ENCODE measurements around the gene CCDC148.

The CCDC148 gene

GRCh38 chr2:158212301-158212700, 244.3 kb downstream of the CCDC148 start:
- DNase-seq (ENCODE audit: low spot score), result no peak

DNA sequence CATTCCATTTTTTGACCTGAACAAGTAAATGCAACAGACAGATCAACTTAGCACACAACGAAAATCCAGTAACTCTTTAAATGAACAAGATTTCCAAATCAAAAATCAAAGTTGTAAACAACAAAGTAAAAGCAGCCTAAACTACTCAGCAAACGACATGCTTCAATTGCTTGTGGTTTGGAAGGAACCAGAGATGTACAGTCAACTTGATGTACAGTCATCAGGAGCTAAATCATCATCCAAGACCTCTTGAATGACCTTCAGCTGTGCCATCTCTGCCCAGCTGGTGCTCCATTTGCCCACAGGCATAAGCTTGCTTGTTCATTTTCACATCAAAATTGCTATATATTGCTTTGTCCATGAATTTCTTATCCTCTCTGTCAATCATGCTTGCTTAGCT, 245.1 kb downstream of the CCDC148 start:
- DNase-seq (ENCODE audit: low spot score), result no peak

DNA sequence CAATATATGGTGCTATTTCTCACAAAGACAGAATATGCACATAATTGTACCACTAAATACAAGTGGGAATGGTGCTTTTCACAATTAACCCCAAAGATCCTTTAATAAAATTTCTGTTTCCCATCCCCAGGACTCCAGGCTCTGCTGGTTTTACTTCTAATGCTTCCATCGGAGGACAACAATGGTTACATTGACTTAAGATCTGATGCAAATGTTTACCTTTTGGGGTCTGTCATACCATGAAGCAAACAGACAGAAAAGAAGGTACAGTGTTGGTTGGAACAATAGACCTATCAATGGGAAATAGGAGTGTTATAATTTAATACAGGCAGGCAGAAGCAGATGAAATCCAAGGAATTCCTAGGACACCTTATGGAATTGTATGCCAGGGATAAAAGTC, 249.2 kb downstream of the CCDC148 start:
- no peak for DNase-seq (ENCODE audit: low spot score)

DNA sequence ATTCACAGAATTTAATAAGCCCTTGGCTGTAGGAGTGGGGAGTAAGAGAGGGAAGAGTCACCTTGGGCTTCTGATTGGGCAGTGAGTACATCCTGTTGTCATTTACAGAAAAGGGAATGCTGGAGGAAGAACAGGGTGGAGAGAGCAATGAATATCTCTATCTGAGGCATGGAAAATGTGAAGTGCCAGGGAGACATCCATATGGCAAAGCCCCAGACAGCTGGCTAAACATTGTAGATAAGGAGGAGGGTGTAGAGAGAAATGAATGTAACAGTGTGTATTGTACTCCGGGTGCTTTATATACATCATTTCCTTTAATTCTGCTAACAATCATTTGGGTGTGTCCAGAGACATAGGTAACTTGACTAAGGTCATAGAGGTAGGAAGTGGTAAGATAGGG, 251.3 kb downstream of the CCDC148 start:
- DNase-seq (ENCODE audit: low spot score), result no peak

GRCh38 chr2:158204741-158205165, 251.8 kb downstream of the CCDC148 start:
- DNase-seq (ENCODE audit: low spot score), result peak; percentile 16

DNA sequence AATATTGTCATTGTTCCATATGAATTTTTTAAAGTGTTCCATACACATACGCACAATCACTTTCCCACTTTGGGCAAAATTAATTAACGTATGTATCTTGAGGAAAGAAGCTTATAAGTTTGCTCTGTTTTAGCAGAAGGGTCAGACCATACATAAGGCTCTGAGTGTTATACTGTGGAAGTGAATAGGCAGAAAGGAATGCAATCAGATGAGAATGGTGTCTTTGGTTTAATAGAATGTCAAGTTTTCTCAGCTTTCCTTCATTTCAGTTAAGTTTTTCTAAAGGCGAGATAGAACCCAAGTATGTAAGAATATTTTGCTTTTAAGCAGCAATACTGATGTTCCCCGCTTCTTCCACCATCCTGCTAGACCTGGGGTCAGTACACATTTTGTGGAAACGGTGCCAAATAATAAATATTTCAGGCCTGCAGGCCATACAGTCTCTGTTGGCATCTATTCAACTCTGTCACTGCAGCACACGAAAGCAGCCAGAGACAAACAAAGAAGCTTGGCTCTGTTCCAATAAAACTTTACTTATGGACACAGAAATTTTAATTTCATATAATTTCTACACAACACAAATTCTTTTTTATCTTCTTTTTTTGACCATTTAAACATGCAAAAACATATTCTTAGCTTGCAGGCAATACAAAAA, 254.3 kb downstream of the CCDC148 start:
- DNase-seq (ENCODE audit: low spot score), result no peak

- DNase-seq (ENCODE audit: low spot score), result no peak
Measured at GRCh38 chr2:158199928-158200650, 256.5 kb downstream of the CCDC148 start.

GRCh38 chr2:158197940-158198339, 258.6 kb downstream of the CCDC148 start:
- no peak for DNase-seq (ENCODE audit: low spot score)

DNA sequence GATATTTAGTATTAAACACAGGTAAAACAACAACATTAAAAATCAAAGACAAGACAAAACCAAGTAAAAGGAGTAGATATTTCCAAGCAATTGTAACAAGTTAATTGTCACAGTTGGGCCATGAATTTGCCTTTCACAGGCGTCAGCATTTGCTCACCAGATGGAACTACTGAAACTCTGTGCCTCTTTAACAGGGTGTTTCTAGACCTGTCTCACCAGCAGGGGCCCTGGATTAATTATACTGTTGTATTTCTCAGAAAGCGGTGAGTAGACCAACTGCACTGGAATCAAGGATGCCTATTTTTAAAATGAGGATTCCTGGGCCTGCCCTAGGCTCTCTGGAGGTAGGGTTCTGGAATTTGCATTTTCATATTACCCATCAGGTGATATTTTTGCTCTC, 262.3 kb downstream of the CCDC148 start:
- DNase-seq (ENCODE audit: low spot score), result no peak

DNA sequence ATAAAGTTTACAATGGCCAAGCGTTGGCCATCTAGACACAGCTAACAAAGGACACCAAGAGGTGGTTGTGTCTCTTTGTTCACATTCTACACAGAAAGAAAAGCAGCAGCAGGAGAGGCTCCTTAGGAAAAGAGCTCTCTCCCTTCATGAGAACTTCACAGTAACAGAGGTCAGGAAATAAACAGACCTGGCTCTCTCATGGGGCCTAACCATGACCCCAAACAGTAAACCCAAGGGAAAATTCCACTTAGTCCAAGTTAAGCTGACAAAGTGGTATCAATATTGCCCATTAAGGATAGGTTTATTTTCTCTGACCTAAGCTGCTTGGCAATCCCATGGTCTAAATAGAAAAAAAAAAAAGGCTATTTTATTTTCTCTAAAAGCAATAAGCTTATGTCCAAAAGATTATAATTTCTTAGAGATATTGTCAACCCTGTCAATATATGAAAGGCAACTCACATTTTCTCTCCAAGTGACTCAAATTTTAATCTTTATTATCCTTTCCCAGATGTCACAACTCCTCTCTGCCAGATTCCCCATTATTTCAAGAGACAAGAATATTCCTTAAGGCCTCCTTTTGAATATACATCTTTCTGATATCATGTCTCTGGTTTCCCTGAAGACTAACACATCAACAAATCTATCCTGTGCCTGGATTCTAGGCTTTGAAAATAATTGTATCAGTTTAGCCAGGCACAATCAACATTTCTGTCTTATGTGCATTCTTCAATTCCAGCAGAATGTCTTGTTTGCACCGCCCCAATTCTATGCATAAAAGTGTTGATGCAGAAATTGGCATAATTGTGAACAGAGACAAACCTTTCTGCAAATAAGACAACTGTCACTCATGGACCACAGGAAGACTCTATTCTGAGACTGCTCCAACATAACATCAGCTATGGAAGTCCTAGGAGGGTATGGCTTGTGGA, 263.8 kb downstream of the CCDC148 start:
- no peak for DNase-seq (ENCODE audit: low spot score)

DNA sequence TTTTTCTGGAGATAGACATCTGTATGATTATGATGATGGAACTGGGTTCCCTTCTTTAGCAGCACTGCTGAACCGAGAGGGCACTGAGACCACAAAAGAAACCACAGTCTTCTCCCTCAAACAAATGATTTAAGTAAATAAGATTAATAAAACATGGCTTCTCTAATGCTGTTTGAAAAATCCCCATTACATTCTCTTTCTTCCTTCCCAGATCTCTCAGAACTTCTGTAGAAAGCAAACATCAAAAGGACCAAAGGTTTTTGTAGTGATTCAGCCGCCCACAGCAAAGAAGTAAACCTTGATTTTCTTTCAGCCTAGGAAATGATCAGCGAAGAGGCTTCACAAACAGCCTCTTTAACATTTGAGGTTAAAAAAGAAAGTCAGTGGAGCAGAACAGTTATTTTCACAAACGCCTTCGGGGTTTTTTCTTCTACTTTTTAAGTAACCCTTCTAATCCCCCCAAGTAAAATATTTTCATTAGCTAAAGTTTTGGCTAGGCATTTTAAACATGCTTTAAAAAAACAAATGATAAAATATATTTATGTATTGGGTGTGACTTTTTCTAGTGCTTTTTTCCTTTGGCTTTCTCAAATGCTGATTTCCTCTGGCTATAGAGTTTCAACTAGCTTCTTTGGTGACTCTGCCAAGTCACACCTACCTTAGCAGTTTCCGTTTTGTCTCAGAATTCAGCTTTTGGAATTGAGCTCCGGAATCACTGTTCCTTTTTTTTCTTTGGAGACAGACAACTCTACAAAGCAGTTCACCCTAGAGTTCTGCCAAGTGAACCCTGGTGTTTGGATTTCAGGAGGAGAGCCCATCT, 265.3 kb downstream of the CCDC148 start:
- no peak for DNase-seq (ENCODE audit: low spot score)

GRCh38 chr2:158189526-158189925, 267.0 kb downstream of the CCDC148 start:
- no peak for DNase-seq (ENCODE audit: low spot score)

- DNase-seq (ENCODE audit: low spot score), result no peak
Measured at GRCh38 chr2:158187908-158188307, 268.6 kb downstream of the CCDC148 start.

- no peak for DNase-seq (ENCODE audit: low spot score)
Measured at GRCh38 chr2:158184556-158185343, 271.8 kb downstream of the CCDC148 start.

DNA sequence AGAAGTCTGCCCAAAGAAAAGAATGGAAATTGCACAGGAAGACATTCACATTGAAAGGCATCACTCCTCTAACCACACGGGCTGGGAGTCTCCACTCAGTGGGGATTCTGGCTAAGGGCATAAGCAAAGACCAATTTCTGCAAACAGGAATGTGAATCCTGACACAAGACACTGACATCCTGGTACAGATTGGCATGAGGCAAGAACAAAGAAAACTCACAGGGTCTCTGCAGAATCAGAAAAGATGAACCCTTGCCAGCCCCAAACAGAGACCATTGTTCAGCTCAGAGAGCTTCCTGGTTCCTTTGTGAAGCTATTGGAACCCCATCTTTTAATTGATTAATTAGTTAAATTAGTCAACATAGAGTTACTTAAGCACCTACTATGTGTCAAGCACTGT, 272.6 kb downstream of the CCDC148 start:
- no peak for DNase-seq (ENCODE audit: low spot score)

- no peak for DNase-seq (ENCODE audit: low spot score)
Measured at GRCh38 chr2:158182676-158183295, 273.8 kb downstream of the CCDC148 start.

GRCh38 chr2:158181171-158181570, 275.4 kb downstream of the CCDC148 start:
- no peak for DNase-seq (ENCODE audit: low spot score)

GRCh38 chr2:158179660-158180059, 276.9 kb downstream of the CCDC148 start:
- DNase-seq (ENCODE audit: low spot score), result peak; percentile 11

DNA sequence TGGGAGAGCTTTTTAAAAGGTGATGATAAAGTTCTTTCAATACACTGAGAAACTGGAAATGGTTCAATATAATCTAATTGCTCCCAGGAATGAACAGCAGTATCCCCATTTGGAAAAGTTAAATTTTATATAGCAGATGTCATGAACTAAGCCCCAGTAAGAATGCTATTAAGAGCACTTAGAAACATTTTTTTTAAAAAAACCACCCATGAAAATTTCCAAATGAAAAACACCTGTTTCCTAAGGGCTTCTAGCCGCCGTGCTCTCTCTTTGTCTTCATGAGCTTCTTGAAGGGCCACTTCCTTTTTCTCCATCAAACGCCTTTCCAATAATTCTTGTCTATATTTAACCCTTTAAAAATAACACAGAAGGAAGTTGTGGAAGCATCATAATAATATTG, 277.9 kb downstream of the CCDC148 start:
- DNase-seq (ENCODE audit: low spot score), result peak; percentile 6

DNA sequence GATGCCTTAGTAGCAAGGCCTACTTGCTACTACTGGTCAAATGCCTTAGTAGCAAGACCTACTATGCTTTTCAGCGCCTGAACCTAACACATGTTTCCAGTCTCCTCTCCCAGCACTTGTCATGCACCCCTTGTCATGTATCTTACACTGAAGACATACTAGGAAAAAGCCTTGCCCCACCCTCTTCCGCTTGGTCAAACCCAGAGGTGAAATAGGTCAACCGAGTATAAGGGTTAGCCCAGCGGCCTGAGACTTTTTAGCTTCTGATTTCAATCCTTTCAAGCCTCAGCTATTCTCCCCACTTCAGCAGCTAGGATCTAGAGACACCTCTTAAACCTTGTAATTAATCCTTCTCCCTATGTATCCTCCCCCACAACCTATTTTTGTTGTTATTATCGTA, 281.6 kb downstream of the CCDC148 start:
- no peak for DNase-seq (ENCODE audit: low spot score)

GRCh38 chr2:158174495-158174894, 282.1 kb downstream of the CCDC148 start:
- no peak for DNase-seq (ENCODE audit: low spot score)
